Sigmoid colon (tissue), 4 donors: Measurements from ENCODE around the gene TMED3.

ENCODE experiments used
- CTCF ChIP-seq, 4 experiments: fragments of 450-650 bp in 3 of 4; fragments of 200-600 bp in 1 of 4; IDR thresholded peaks; one replicate each; pipeline ENCODE4 v1.5.1; 2016 to 2019; ENCODE audit warnings: antibody characterized with exemption in 4 of 4, mild to moderate bottlenecking in 3 of 4, moderate library complexity in 2 of 4
- EP300 ChIP-seq, 4 donors: sonication (generic); formaldehyde crosslinking; IDR thresholded peaks; one replicate each; pipeline ENCODE4 v1.6.1; 2017; ENCODE audit warnings: antibody characterized with exemption in 4 of 4
- POLR2A ChIP-seq, 2 donors: fragments of 450-650 bp; IDR thresholded peaks; one replicate each; pipeline ENCODE4 v1.6.1; 2016; ENCODE audit warnings: antibody characterized with exemption in 2 of 2, mild to moderate bottlenecking in 2 of 2, moderate library complexity in 2 of 2
- POLR2AphosphoS5 ChIP-seq, 4 donors: sonication (generic); formaldehyde crosslinking; IDR thresholded peaks; one replicate each; pipeline ENCODE4 v1.6.1; 2017; ENCODE audit warnings: antibody characterized with exemption in 4 of 4

- no peak for TF ChIP-seq CTCF (IDR thresholded peaks at IDR 0.05)
- no peak for TF ChIP-seq POLR2AphosphoS5 (IDR thresholded peaks at IDR 0.05)
- TF ChIP-seq POLR2A (IDR thresholded peaks at IDR 0.05) = no peak
- TF ChIP-seq EP300 (IDR thresholded peaks at IDR 0.05) = no peak
Observed at GRCh38 chr15:79337591-79337990, 26.7 kb downstream of the TMED3 start.
